ENCODE data around the gene CCM2.

CCM2 gene

DNA sequence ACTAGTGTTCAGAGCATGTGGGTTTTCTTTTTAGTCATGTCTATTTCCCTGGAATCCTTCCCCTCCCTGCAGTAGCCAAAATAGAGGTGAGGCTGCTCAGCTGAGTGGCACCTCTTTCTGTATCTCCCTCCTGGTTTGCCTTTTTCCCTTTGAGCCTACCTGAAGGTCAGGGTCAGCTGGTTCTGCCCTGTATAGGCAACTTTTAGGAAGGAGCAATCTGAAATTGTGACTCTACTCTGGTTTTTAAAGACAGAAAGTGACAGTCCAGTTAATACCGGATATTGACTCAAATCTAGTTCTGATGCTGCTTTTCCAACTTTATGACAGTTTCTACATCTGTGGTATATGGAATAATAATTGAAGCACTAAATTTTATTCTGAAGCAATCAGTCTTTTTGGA is 26.0 kb downstream of the CCM2 start:
- peaks cover 51% of the 10 kb centered on the region for H3K4me1 ChIP-seq (ENCODE audit: low read length)
- H3F3A ChIP-seq (ENCODE audit: insufficient read depth, low read length), result peaks cover 26% of the 10 kb centered on the region
- 0 out of 2 replicates have a peak overlapping the region, but pooled peaks have one; percentile 9 for H3K4me3 ChIP-seq (ENCODE audit: low read length)
- no peaks in the 10 kb centered on the region for H3K27me3 ChIP-seq (replicated peaks; ENCODE audit: insufficient read depth, low read length)
- H3K27ac ChIP-seq (ENCODE audit: low read length), result peak overlapping the region; percentile 96; the same call in 1 of the 2 replicates
- H2AFZ ChIP-seq (ENCODE audit: low read length), result no peak overlapping the region
- no peaks in the 10 kb centered on the region; the same call in 1 of the 2 replicates for H3K36me3 ChIP-seq (replicated peaks; ENCODE audit: insufficient read depth, low read length)
- no peak for TF ChIP-seq EZH2phosphoT487 (IDR thresholded peaks at IDR 0.05; ENCODE audit: low read length)
- TF ChIP-seq, protein P1, sequence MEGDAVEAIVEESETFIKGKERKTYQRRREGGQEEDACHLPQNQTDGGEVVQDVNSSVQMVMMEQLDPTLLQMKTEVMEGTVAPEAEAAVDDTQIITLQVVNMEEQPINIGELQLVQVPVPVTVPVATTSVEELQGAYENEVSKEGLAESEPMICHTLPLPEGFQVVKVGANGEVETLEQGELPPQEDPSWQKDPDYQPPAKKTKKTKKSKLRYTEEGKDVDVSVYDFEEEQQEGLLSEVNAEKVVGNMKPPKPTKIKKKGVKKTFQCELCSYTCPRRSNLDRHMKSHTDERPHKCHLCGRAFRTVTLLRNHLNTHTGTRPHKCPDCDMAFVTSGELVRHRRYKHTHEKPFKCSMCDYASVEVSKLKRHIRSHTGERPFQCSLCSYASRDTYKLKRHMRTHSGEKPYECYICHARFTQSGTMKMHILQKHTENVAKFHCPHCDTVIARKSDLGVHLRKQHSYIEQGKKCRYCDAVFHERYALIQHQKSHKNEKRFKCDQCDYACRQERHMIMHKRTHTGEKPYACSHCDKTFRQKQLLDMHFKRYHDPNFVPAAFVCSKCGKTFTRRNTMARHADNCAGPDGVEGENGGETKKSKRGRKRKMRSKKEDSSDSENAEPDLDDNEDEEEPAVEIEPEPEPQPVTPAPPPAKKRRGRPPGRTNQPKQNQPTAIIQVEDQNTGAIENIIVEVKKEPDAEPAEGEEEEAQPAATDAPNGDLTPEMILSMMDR (IDR thresholded peaks at IDR 0.05; ENCODE audit: low read length), result no peak
- no peaks in the 10 kb centered on the region for H4K20me1 ChIP-seq (ENCODE audit: insufficient read depth, low read length)
- no peaks in the 10 kb centered on the region for H3K9me3 ChIP-seq (replicated peaks; ENCODE audit: insufficient read depth, low read length)
- no peaks in the 10 kb centered on the region for H3K9me2 ChIP-seq (replicated peaks; ENCODE audit: insufficient read depth, low read length)
- H3K4me2 ChIP-seq (ENCODE audit: low read depth, low read length), result peak overlapping the region; percentile 92
- no peak for DNase-seq
- peak overlapping the region; percentile 2; the same call in 1 of the 2 replicates for H3K9ac ChIP-seq (ENCODE audit: low read length)
- peaks cover 90% of the 10 kb centered on the region for H3K79me2 ChIP-seq (ENCODE audit: low read length)

DNA sequence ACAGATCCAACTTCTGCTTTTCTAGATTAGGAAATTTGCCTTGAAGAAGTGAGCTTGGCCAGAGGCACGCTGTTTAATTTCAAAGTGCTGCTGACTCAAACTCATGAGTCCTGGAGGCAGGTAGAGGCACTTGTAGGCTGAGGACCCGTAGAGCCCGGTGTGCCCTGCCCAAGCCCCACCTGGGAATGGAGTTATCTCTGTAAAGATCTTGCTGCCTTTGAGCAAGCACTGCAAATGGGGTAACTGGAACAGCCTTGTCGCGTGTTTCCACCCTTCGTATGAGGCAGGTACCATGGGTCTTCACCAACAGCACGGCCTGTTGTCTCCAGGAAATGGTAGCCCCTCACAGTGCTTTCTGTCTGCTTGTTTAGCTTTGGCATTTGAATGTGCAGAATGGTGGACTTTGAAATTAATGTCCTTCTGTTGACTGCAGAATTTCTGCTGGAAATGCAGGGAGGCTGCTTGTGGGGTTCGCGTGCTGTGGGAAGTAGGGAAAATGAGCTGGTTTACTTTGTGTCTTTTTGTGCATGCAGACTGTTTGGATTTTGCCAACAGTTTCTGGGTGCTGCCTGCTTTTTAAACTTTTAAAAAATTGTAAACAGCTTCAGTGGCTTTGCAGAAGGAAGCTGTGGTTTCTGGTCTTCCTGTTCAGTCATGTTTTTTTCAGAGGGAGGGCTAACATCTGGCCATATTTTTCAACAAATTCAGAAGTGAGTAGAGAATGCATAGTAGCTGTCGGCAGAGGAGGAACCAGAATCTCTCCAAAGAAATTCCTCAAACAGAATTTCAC is 27.2 kb downstream of the CCM2 start:
- Histone ChIP-seq H3K9me3 (replicated peaks; ENCODE audit: insufficient read depth, low read length) (no peaks in the 10 kb centered on the region), H3K9ac (ENCODE audit: low read length) (peak overlapping the region; percentile 59), H3K79me2 (ENCODE audit: low read length) (peaks cover 91% of the 10 kb centered on the region), H3K4me1 (ENCODE audit: low read length) (peaks cover 51% of the 10 kb centered on the region), H3K4me2 (ENCODE audit: low read depth, low read length) (peak overlapping the region; percentile 92), H3K9me2 (replicated peaks; ENCODE audit: insufficient read depth, low read length) (no peaks in the 10 kb centered on the region), H4K20me1 (ENCODE audit: insufficient read depth, low read length) (0 out of 2 replicates have a peak, but pooled peaks cover 6% of the 10 kb centered on the region), H3K27ac (ENCODE audit: low read length) (peak overlapping the region; percentile 96), H3K36me3 (replicated peaks; ENCODE audit: insufficient read depth, low read length) (no peaks in the 10 kb centered on the region; the same call in 1 of the 2 replicates), H3F3A (ENCODE audit: insufficient read depth, low read length) (peaks cover 26% of the 10 kb centered on the region), H3K27me3 (replicated peaks; ENCODE audit: insufficient read depth, low read length) (no peaks in the 10 kb centered on the region), H2AFZ (ENCODE audit: low read length) (0 out of 2 replicates have a peak overlapping the region, but pooled peaks have one; percentile 1), H3K4me3 (ENCODE audit: low read length) (peak overlapping the region; percentile 60)
- DNase-seq, result peak; percentile 85
- TF ChIP-seq EZH2 (optimal IDR thresholded peaks at IDR 0.05; ENCODE audit: low read depth, low read length) (no peak), EZH2phosphoT487 (IDR thresholded peaks at IDR 0.05; ENCODE audit: low read length) (no peak)
- TF ChIP-seq, protein P1 (IDR thresholded peaks at IDR 0.05; ENCODE audit: low read length), result no peak

DNA sequence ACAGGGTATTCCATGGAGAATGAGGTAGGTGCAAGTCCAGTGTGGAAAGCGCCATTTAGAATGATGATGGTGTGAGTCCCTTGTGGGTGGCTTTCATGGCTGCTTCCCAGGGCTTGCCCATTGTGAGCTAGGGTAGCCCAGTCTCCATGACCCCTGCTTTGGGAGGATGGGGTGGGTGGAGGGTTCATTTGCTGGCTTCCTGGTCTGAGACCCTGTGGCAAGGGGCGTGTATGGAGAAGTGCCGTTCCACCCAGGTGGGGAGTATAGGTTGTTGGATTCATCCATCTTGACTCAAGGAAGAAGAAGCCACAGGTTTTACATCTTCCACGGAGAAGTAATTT is 27.7 kb downstream of the CCM2 start:
- peak overlapping the region; percentile 96 for H3K27ac ChIP-seq (ENCODE audit: low read length)
- no peak overlapping the region for H2AFZ ChIP-seq (ENCODE audit: low read length)
- H3F3A ChIP-seq (ENCODE audit: insufficient read depth, low read length), result peaks cover 26% of the 10 kb centered on the region
- H3K4me1 ChIP-seq (ENCODE audit: low read length), result peaks cover 51% of the 10 kb centered on the region
- H4K20me1 ChIP-seq (ENCODE audit: insufficient read depth, low read length), result 0 out of 2 replicates have a peak, but pooled peaks cover 10% of the 10 kb centered on the region
- no peaks in the 10 kb centered on the region for H3K9me3 ChIP-seq (replicated peaks; ENCODE audit: insufficient read depth, low read length)
- TF ChIP-seq EZH2 (optimal IDR thresholded peaks at IDR 0.05; ENCODE audit: low read depth, low read length) (no peak), EZH2phosphoT487 (IDR thresholded peaks at IDR 0.05; ENCODE audit: low read length) (no peak)
- TF ChIP-seq, protein P1 (IDR thresholded peaks at IDR 0.05; ENCODE audit: low read length), result no peak
- no peaks in the 10 kb centered on the region; the same call in 1 of the 2 replicates for H3K36me3 ChIP-seq (replicated peaks; ENCODE audit: insufficient read depth, low read length)
- H3K4me2 ChIP-seq (ENCODE audit: low read depth, low read length), result peak overlapping the region; percentile 92
- peak overlapping the region; percentile 60 for H3K4me3 ChIP-seq (ENCODE audit: low read length)
- H3K9ac ChIP-seq (ENCODE audit: low read length), result peak overlapping the region; percentile 59
- no peaks in the 10 kb centered on the region for H3K27me3 ChIP-seq (replicated peaks; ENCODE audit: insufficient read depth, low read length)
- no peaks in the 10 kb centered on the region for H3K9me2 ChIP-seq (replicated peaks; ENCODE audit: insufficient read depth, low read length)
- peak; percentile 7 for DNase-seq
- peaks cover 92% of the 10 kb centered on the region for H3K79me2 ChIP-seq (ENCODE audit: low read length)
